Fibroblast of skin of right quadriceps (primary cell): ENCODE measurements around the gene SGCA.

Experiments used
- DNase-seq: peaks from one replicate; pipeline ENCODE4 v3.0.0-alpha.2; 2013

SGCA gene

GRCh38 chr17:50134206-50135110 lies 31.3 kb upstream of the SGCA start:
- no peak for DNase-seq

- no peak for DNase-seq
Observed at GRCh38 chr17:50135316-50136095, 30.3 kb upstream of the SGCA start.

- DNase-seq, result no peak
Observed at GRCh38 chr17:50136096-50136687, 29.6 kb upstream of the SGCA start.

- no peak for DNase-seq
Observed at GRCh38 chr17:50137042-50137441, 28.8 kb upstream of the SGCA start.

GRCh38 chr17:50139185-50139783 lies 26.5 kb upstream of the SGCA start:
- no peak for DNase-seq

GRCh38 chr17:50139950-50140885 lies 25.6 kb upstream of the SGCA start:
- peak; percentile 70 for DNase-seq

GRCh38 chr17:50141026-50141744 lies 24.6 kb upstream of the SGCA start:
- DNase-seq, result no peak

- DNase-seq, result no peak
Observed at GRCh38 chr17:50141745-50142110, 24.1 kb upstream of the SGCA start.

- no peak for DNase-seq
Observed at GRCh38 chr17:50143461-50144176, 22.2 kb upstream of the SGCA start.

- no peak for DNase-seq
Observed at GRCh38 chr17:50144355-50144754, 21.4 kb upstream of the SGCA start.

- no peak for DNase-seq
Observed at GRCh38 chr17:50144845-50145531, 20.8 kb upstream of the SGCA start.

GRCh38 chr17:50145532-50146229 lies 20.1 kb upstream of the SGCA start:
- DNase-seq, result no peak

GRCh38 chr17:50146230-50146926 lies 19.4 kb upstream of the SGCA start:
- no peak for DNase-seq

- no peak for DNase-seq
Observed at GRCh38 chr17:50146927-50147665, 18.7 kb upstream of the SGCA start.

GRCh38 chr17:50147841-50148225 lies 18.0 kb upstream of the SGCA start:
- no peak for DNase-seq

GRCh38 chr17:50148226-50149090 lies 17.3 kb upstream of the SGCA start:
- peak; percentile 43 for DNase-seq

- DNase-seq, result peak; percentile 60
Observed at GRCh38 chr17:50149091-50149416, 16.8 kb upstream of the SGCA start.
